DMS 273 (cell line): Measurements from ENCODE around the gene MANBA.
"Not testable (repeated sequence)": the region's sequence is repeated elsewhere in the genome, so short reads cannot be mapped to it uniquely, and the experiment has no call there.

Experiments
- DNase-seq: peaks from one replicate; lab custom pipeline; 2025; ENCODE audit not compliant: unreplicated experiment; lab: John Stamatoyannopoulos, UW

MANBA gene

GRCh38 chr4:102725229-102725628 lies 35.5 kb downstream of the MANBA start:
- no peak for DNase-seq

DNA sequence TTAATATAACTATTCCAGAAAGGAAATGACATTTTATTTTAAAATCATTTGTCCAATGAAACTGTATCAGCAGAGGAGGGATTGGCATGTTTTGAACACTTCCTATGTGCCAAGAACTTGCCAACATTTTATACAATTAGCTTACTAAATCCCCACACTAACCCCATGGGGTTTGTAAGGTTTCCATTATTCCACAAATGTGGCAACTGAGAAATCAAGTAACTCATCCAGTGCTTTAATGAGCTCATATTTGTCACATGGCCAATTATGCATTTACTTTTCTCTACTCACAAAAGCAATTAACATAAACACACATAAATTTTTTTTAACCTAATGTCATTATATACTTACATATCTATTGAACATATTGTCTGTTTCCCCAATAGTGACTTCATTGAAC lies 37.3 kb downstream of the MANBA start:
- DNase-seq, result peak; percentile 13

DNA sequence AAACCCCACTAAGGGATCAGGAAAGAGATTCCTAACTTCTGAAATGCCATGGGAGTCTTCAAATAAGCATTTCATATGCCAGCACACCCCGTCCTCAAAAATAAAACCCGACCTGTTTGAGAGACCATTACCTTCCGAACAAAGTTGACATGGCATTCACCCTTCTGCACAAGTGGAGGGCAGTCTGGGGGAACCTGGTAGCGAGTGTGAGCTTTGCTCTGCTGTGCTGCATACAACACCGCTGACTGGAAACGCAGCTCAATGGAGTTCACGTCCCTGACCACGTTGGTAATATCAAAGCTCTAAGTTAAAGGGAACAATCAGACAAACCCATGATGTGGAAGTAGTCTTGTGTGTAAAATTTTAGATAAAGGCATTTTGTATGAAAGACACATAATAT lies 38.0 kb downstream of the MANBA start:
- no peak for DNase-seq

GRCh38 chr4:102718833-102719575 lies 41.8 kb downstream of the MANBA start:
- DNase-seq, result not testable (repeated sequence)

GRCh38 chr4:102717448-102718092 lies 43.2 kb downstream of the MANBA start:
- no peak for DNase-seq

GRCh38 chr4:102715057-102715456 lies 45.7 kb downstream of the MANBA start:
- peak; percentile 33 for DNase-seq

DNA sequence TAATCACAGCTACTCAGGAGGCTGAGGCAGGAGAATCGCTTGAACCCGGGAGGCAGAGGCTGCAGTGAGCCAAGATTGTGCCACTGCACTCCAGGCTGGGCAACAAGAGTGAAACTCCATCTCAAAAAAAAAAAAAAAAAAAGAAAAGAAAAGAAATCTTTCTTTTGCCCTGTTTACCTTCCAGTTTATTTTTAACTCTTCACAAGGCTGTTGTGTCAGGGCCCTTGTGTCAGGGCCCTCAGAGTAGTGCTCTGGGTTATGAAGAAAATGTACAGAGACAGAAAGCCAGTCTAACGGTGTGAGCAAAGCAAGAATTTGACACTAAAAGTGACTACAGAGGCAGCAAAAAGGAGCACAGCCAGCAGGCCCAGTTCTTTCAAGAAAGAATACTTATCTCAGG lies 47.0 kb downstream of the MANBA start:
- DNase-seq, result not testable (repeated sequence)

GRCh38 chr4:102713096-102713495 lies 47.7 kb downstream of the MANBA start:
- no peak for DNase-seq

- no peak for DNase-seq
Measured at GRCh38 chr4:102710986-102711385, 49.8 kb downstream of the MANBA start.

GRCh38 chr4:102709060-102709459 lies 51.7 kb downstream of the MANBA start:
- DNase-seq, result not testable (repeated sequence)

DNA sequence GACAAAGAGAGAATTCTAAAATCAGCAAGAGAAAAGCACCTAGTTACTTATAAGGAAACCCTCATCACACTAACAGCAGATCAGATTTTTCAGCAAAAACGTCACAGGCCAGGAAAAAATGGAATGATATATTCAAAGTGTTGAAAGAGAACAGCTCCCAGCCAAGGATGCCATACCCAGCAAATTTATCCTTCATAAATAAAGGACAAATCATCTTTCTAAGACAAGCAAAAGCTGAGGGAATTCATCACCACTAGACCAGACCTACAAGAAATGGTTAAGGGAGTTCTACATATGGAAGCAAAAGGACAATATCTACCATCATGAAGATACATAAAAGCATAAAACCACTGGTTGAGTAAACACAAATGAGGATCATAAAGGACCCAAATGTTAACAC lies 53.6 kb downstream of the MANBA start:
- DNase-seq, result no peak

- no peak for DNase-seq
Measured at GRCh38 chr4:102705391-102705935, 55.3 kb downstream of the MANBA start.

GRCh38 chr4:102696758-102697157 lies 64.0 kb downstream of the MANBA start:
- DNase-seq, result no peak

DNA sequence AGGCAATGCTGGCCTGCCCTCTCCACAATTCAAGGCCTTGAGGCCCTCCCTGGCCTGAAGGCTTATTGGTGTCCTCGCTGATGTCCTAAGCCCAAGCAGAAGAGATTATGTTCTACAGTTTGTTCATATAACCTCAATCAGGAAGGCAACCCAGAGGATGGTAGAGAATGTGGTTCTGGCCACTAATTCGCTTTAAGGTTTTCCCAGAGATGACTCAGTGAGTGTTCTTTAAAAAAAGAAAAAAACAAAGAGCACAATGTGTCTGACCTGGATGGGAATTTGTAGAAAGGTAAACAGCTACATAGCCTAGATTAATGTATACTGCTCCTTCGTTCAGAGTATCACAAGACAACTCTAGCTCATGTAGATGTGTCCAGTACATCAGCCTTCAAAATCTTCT lies 66.0 kb downstream of the MANBA start:
- no peak for DNase-seq

DNA sequence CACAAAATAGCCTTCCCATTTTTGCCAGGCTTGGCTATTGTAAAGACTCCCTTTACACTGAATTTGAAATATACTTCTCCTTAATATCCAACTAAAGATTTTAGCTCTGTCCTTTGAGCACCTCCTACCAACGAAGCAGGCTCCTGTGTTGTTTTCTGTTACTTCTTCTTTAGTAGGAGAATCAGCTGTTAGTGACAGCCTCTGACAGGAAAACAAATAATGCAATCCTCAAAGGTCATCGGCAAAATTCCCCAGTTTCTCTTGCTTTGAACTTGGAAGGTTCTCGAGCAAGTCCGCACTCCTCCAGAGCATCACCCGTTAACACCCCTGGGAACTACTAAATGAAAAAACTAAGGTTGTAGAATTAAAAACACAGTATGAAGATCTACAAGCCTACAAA lies 66.9 kb downstream of the MANBA start:
- DNase-seq, result no peak

GRCh38 chr4:102693262-102693850 lies 67.4 kb downstream of the MANBA start:
- DNase-seq, result no peak

- DNase-seq, result no peak
Measured at GRCh38 chr4:102692474-102692873, 68.3 kb downstream of the MANBA start.

GRCh38 chr4:102687982-102688433 lies 72.8 kb downstream of the MANBA start:
- DNase-seq, result no peak

DNA sequence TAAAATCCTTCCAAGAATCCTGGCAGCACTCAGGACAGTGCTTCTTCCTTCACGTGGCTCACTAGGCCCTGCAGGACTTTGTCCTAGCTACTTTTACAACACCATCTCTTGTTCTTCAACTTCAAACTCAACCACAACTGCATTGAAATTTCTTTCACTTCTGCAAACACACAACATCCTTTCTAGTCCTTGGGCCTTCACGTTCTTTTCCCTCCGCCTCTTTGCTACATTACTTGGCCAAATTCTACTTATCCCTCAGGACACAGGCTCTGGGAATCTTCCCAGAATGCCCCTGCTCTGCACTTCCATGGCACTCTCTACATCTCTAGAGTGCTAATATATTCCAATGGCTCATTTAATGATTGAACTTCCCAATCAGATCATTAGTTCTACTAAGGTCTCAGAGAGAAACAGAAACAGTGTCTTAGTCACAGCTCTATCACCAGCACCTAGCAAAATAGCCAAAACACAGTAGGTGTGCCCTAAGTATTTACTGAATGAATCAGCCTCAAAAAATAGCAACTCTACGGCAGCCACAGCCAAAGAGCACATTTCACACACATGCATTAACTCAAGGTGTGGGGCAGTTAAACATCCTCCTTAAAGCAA lies 73.3 kb downstream of the MANBA start:
- no peak for DNase-seq

DNA sequence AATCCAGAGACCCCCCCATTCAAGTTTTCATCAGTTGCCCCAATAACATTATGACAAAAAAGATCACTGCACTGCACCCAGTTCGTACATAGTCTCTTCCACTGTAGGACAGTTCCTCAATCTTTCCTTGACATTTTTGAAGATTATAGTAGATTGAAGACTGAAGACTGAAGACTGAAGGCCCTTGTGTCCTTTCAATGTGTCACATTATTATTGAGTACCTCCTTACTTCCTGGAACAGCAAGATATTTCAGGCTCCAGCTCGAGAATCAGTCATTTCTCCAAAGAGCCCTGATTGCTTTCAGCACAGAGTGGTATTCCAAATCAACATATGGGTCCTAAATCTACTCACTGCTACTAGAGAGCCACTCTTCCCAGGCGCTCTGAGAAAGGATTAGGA lies 75.0 kb downstream of the MANBA start:
- no peak for DNase-seq

DNA sequence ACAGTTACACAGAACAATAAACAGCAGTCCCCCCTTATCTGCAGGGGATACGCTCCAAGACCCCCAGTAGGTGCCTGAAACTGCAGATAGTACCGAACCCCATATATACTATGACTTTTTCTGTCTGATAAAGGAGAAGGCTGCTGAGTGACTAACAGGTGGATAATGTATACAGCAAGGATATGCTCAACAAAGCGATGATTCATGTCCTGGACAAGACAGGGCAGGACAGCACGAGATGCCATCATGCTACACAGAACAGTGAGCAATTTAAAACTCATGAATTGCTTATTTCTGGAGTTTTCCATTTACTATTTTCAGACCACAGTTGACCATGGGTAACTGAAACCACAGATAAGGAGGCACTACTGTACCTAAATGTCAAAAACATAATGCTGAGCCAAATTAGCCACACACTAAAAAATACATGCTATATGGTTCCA lies 76.1 kb downstream of the MANBA start:
- DNase-seq, result no peak
